SK-N-SH (cell line): ENCODE measurements around the gene MPDU1. TPM values are rescaled to one million over a fixed set of nuclear protein-coding genes. Genes with fewer than 3 reads are reported as not detected.

Experiments used
- CTCF ChIA-PET: fragments of 300-600, 350-600 bp; formaldehyde crosslinking; extraction: SDS; loops from one replicate; lab custom pipeline; 2021; lab: Yijun Ruan, JAX
- POLR2A ChIA-PET: fragments of 350-600 bp; sonication (Branson Sonifier 250); formaldehyde crosslinking; extraction: SDS; loops from one replicate; lab custom pipeline; 2020; ENCODE audit warnings: antibody characterized with exemption, inconsistent platforms; lab: Yijun Ruan, JAX
- DNase-seq: peaks from one replicate; pipeline ENCODE4 v3.0.0; 2012
- H2AFZ ChIP-seq: fragments of 200-600 bp; sonication (generic); 2 replicates; pipeline ENCODE4 v1.8.1; 2016; ENCODE audit warnings: antibody characterized with exemption, mild to moderate bottlenecking, low read depth
- H3F3A ChIP-seq: fragments of 200-600 bp; sonication (generic); replicated peaks from 2 replicates; pipeline ENCODE3; 2016; ENCODE audit warnings: antibody characterized with exemption, mild to moderate bottlenecking; ENCODE audit not compliant: insufficient read depth
- H3K27ac ChIP-seq, 2 experiments: fragments of 200-500 bp in 1 of 2; fragments of 200-600 bp in 1 of 2; sonication (Bioruptor generic) in 1 of 2; sonication (generic), shearing (Covaris generic) in 1 of 2; 2 replicates each; pipeline versions ENCODE4 v1.5.1 to v1.6.1; 2014 to 2016; ENCODE audit warnings: low read depth in 2 of 2, inconsistent platforms in 1 of 2, low read length in 1 of 2, mild to moderate bottlenecking in 1 of 2, mixed read lengths in 1 of 2
- H3K27me3 ChIP-seq: fragments of 200-600 bp; sonication (generic), shearing (Covaris generic); 2 replicates; pipeline ENCODE4 v1.6.1; 2016; ENCODE audit warnings: mixed run types; ENCODE audit not compliant: insufficient read depth
- H3K36me3 ChIP-seq, 2 experiments: fragments of 200-500 bp in 1 of 2; fragments of 200-600 bp in 1 of 2; sonication (Bioruptor generic) in 1 of 2; sonication (generic) in 1 of 2; replicated peaks in 1 of 2; 2 replicates each; pipeline versions ENCODE3 to v1.5.1; 2014 to 2016; ENCODE audit warnings: low read length in 1 of 2, mild to moderate bottlenecking in 1 of 2; ENCODE audit not compliant: insufficient read depth in 2 of 2, control insufficient read depth in 1 of 2
- H3K4me1 ChIP-seq, 2 experiments: fragments of 200-500 bp in 1 of 2; fragments of 200-600 bp in 1 of 2; sonication (Bioruptor generic) in 1 of 2; sonication (generic), shearing (Covaris generic) in 1 of 2; 2 replicates each; pipeline versions ENCODE4 v1.5.1 to v1.6.1; 2014 to 2016; ENCODE audit warnings: low read depth in 1 of 2, low read length in 1 of 2, mixed run types in 1 of 2; ENCODE audit not compliant: insufficient read depth in 2 of 2, control insufficient read depth in 1 of 2
- H3K4me2 ChIP-seq: fragments of 200-600 bp; sonication (generic), shearing (Covaris generic); 2 replicates; pipeline ENCODE4 v1.6.1; 2017; ENCODE audit warnings: mixed run types
- H3K4me3 ChIP-seq, 2 experiments: fragments of 200-500 bp in 1 of 2; fragments of 200-600 bp in 1 of 2; sonication (Bioruptor generic) in 1 of 2; sonication (generic), shearing (Covaris generic) in 1 of 2; 2 replicates each; pipeline versions ENCODE4 v1.5.1 to v1.8.1; 2014 to 2016; ENCODE audit warnings: low read depth in 2 of 2, inconsistent platforms in 1 of 2, low read length in 1 of 2, mild to moderate bottlenecking in 1 of 2, mixed read lengths in 1 of 2, moderate library complexity in 1 of 2
- H3K79me2 ChIP-seq: fragments of 200-600 bp; sonication (generic); 2 replicates; pipeline ENCODE4 v1.8.1; 2017; ENCODE audit warnings: mild to moderate bottlenecking; ENCODE audit not compliant: insufficient read depth
- H3K9ac ChIP-seq: fragments of 200-600 bp; sonication (generic); 2 replicates; pipeline ENCODE4 v1.6.1; 2017; ENCODE audit warnings: mixed run types
- H3K9me2 ChIP-seq: fragments of 200-600 bp; sonication (generic); 2 replicates; pipeline ENCODE4 v1.6.1; 2017; ENCODE audit warnings: mixed run types
- H3K9me3 ChIP-seq: fragments of 200-600 bp; sonication (generic); 2 replicates; pipeline ENCODE4 v1.6.1; 2017; ENCODE audit warnings: mixed run types, mild to moderate bottlenecking, moderate library complexity
- H4K20me1 ChIP-seq: fragments of 200-600 bp; sonication (generic); 2 replicates; pipeline ENCODE4 v1.6.1; 2017; ENCODE audit warnings: mild to moderate bottlenecking, mixed run types; ENCODE audit not compliant: insufficient read depth
- CHD2 ChIP-seq: fragments of 150-350 bp; IDR thresholded peaks from 2 replicates; pipeline ENCODE4 v1.6.1; 2018; ENCODE audit warnings: low read length; ENCODE audit not compliant: partially characterized antibody
- ELF1 ChIP-seq: IDR thresholded peaks from 2 replicates; pipeline ENCODE4 v1.4.0; 2012
- FOXJ3 ChIP-seq: sonication (generic); formaldehyde crosslinking; IDR thresholded peaks from 2 replicates; pipeline ENCODE4 v1.5.1; 2020; ENCODE audit warnings: mild to moderate bottlenecking, missing genetic modification reagents
- FOXM1 ChIP-seq: IDR thresholded peaks from 2 replicates; pipeline ENCODE4 v1.4.0; 2012; ENCODE audit warnings: low read depth, mild to moderate bottlenecking
- GATA2 ChIP-seq: sonication (generic); formaldehyde crosslinking; IDR thresholded peaks from 2 replicates; pipeline ENCODE4 v1.5.0; 2020; ENCODE audit warnings: mild to moderate bottlenecking, missing genetic modification reagents
- JUND ChIP-seq: IDR thresholded peaks from 2 replicates; pipeline ENCODE4 v1.4.0; 2012
- MXI1 ChIP-seq: IDR thresholded peaks from 2 replicates; pipeline ENCODE4 v1.6.1; 2012; ENCODE audit warnings: mild to moderate bottlenecking, low read depth, low read length, improper control_type of control experiment
- NFIC ChIP-seq: IDR thresholded peaks from 2 replicates; pipeline ENCODE4 v1.4.0; 2012; ENCODE audit warnings: borderline replicate concordance
- POLR2AphosphoS5 ChIP-seq: IDR thresholded peaks from 2 replicates; pipeline ENCODE4 v1.6.1; 2012; ENCODE audit warnings: low read depth, low read length
- RCOR1 ChIP-seq: fragments of 150-350 bp; IDR thresholded peaks from 2 replicates; pipeline ENCODE4 v1.6.1; 2017; ENCODE audit warnings: antibody characterized with exemption, low read length
- RFX5 ChIP-seq: IDR thresholded peaks from 2 replicates; pipeline ENCODE4 v1.6.1; 2012; ENCODE audit warnings: mild to moderate bottlenecking, improper control_type of control experiment, low read length
- RXRA ChIP-seq: IDR thresholded peaks from 2 replicates; pipeline ENCODE4 v1.4.0; 2012; ENCODE audit warnings: low read depth, mild to moderate bottlenecking, borderline replicate concordance
- SMC3 ChIP-seq: IDR thresholded peaks from 2 replicates; pipeline ENCODE4 v1.6.1; 2012; ENCODE audit warnings: low read depth, low read length, improper control_type of control experiment
- TAF1 ChIP-seq: IDR thresholded peaks from 2 replicates; pipeline ENCODE4 v1.6.1; 2012; ENCODE audit warnings: low read depth, mild to moderate bottlenecking, low read length, moderate library complexity, borderline replicate concordance
- YY1 ChIP-seq: IDR thresholded peaks from 2 replicates; pipeline ENCODE4 v1.4.0; 2012; ENCODE audit warnings: low read depth, mild to moderate bottlenecking
- WGBS: methylation state at CpG from one replicate; pipeline ENCODE4 v1.1.6; 2017; ENCODE audit warnings: low lambda C conversion rate; 5-methylcytosine and 5-hydroxymethylcytosine counted together
- polyA plus RNA-seq, 3 experiments: library from polyadenylated mRNA; depleted of rRNA; stranded (reverse); fragments of >200 nt; gene quantifications; 2 replicates each; pipeline ENCODE4 v1.2.3, GENCODE V29; 2012
- TF ChIP-seq, protein P1 (sequence below): IDR thresholded peaks from 2 replicates; pipeline ENCODE4 v1.6.1; 2012; ENCODE audit warnings: mild to moderate bottlenecking, low read depth, low read length, moderate library complexity
- TF ChIP-seq, protein P2 (sequence below): fragments of 200-600 bp; sonication (generic); IDR thresholded peaks from 2 replicates; pipeline ENCODE4 v1.6.1; 2017; ENCODE audit warnings: antibody characterized with exemption, mild to moderate bottlenecking, moderate library complexity
- TF ChIP-seq, protein P3 (sequence below): IDR thresholded peaks from 2 replicates; pipeline ENCODE4 v1.4.0; 2012; ENCODE audit warnings: low read depth, borderline replicate concordance
- TF ChIP-seq, protein P4 (sequence below): fragments of 150-350 bp; IDR thresholded peaks from 2 replicates; pipeline ENCODE4 v1.6.1; 2017; ENCODE audit warnings: antibody characterized with exemption, low read length, low read depth, borderline replicate concordance

MPDU1 gene
- polyA plus RNA-seq, 1 of the 3 experiments (the other 2 are of a cell fraction): 126 TPM

DNA sequence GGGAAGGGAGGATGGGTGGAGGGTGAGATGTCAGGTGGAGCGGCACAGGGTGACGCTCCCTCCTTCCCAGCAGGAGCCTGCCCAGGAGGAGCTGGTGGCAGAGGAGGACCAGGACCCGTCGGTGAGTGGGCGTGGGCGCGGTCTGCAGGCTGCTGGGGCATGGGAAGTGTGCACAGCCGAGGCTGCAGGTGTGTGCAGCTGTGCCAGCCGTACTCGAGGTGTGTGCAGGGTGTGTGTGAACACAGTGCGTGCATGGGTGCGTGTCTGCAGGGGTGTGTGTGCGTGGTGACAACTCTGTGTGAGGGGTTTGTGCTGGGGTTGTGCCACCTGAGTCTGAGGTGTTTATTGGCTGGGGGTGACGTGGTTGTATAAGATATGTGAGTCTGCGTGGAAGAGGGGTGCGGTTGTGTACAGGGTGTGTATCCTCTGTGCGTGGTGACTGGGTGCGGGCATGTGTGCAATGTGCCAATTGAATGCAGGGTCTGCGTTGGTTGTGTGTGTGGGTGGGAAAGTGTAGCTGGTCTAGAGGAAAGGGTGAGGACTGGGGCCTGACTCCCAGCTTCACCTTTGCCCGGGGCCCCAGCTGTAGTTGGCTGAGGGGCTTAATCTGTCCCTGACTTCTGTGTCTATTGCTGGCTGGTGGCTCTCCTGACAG, 34.1 kb upstream of the MPDU1 start:
- no peaks in the 10 kb centered on the region for H3K79me2 ChIP-seq
- peaks cover 0 to 8% of the 10 kb centered on the region in 2 experiments; a peak in 1 of 4 replicates for H3K4me1 ChIP-seq
- ChIA-PET CTCF (interaction anchor here (2.5 to 7.8 kb wide), 3 partner anchors 9 to 35 kb away, joined by 11 to 55 read pairs (median 26); partner anchors contain the start of genes SENP3 and TNFSF13), POLR2A (interaction anchor here (1.1 to 1.6 kb wide), 2 partner anchors 11 to 286 kb away, joined by 3 to 7 read pairs; partner anchors contain the start of gene SENP3)
- no peak for DNase-seq
- no peak for TF ChIP-seq RFX5
- no peaks in the 10 kb centered on the region for H4K20me1 ChIP-seq
- peak overlapping the region; percentile 89 for H2AFZ ChIP-seq
- H3K9ac ChIP-seq: peak overlapping the region; percentile 83
- 83% methylated on average over 19 of the region's 20 CpGs for WGBS
- peak overlapping the region; percentile 87 for H3K4me2 ChIP-seq
- H3F3A ChIP-seq: no peaks in the 10 kb centered on the region
- peaks cover 0 to 4% of the 10 kb centered on the region in 2 experiments for H3K36me3 ChIP-seq
- H3K27me3 ChIP-seq: no peaks in the 10 kb centered on the region
- no peaks in the 10 kb centered on the region for H3K9me3 ChIP-seq
- peak overlapping the region in 1 of 2 experiments; percentile 13; a peak in 1 of 4 replicates for H3K27ac ChIP-seq
- peak overlapping the region; percentile 57 to 76 for H3K4me3 ChIP-seq
- no peaks in the 10 kb centered on the region for H3K9me2 ChIP-seq

DNA sequence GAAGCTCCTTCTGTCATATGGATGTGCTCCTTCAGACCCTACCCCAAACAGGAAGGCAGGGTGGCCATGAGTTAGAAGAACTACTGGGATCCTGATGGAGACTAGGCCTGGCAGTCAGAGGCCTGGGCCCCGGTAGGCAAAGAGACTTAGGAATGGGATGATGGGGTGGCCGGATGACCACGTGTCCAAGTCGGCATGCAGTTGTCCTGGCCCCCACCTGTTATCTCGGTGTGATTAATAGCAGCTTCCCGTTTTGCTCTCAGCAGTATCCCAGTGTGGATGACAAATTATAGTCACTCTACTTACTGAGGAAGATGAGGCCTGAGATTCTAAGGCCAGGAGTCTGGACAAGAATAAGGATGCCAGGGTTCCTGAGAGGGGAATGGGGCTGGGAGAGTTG, 33.3 kb upstream of the MPDU1 start:
- no peaks in the 10 kb centered on the region for H3K9me2 ChIP-seq
- no peak for TF ChIP-seq RFX5
- no peak for TF ChIP-seq RCOR1
- no peak for TF ChIP-seq YY1
- TF ChIP-seq JUND: no peak
- TF ChIP-seq FOXJ3: no peak
- no peak for TF ChIP-seq NFIC
- TF ChIP-seq, protein P1, sequence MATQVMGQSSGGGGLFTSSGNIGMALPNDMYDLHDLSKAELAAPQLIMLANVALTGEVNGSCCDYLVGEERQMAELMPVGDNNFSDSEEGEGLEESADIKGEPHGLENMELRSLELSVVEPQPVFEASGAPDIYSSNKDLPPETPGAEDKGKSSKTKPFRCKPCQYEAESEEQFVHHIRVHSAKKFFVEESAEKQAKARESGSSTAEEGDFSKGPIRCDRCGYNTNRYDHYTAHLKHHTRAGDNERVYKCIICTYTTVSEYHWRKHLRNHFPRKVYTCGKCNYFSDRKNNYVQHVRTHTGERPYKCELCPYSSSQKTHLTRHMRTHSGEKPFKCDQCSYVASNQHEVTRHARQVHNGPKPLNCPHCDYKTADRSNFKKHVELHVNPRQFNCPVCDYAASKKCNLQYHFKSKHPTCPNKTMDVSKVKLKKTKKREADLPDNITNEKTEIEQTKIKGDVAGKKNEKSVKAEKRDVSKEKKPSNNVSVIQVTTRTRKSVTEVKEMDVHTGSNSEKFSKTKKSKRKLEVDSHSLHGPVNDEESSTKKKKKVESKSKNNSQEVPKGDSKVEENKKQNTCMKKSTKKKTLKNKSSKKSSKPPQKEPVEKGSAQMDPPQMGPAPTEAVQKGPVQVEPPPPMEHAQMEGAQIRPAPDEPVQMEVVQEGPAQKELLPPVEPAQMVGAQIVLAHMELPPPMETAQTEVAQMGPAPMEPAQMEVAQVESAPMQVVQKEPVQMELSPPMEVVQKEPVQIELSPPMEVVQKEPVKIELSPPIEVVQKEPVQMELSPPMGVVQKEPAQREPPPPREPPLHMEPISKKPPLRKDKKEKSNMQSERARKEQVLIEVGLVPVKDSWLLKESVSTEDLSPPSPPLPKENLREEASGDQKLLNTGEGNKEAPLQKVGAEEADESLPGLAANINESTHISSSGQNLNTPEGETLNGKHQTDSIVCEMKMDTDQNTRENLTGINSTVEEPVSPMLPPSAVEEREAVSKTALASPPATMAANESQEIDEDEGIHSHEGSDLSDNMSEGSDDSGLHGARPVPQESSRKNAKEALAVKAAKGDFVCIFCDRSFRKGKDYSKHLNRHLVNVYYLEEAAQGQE: no peak
- no peak for TF ChIP-seq ELF1
- TF ChIP-seq, protein P2, sequence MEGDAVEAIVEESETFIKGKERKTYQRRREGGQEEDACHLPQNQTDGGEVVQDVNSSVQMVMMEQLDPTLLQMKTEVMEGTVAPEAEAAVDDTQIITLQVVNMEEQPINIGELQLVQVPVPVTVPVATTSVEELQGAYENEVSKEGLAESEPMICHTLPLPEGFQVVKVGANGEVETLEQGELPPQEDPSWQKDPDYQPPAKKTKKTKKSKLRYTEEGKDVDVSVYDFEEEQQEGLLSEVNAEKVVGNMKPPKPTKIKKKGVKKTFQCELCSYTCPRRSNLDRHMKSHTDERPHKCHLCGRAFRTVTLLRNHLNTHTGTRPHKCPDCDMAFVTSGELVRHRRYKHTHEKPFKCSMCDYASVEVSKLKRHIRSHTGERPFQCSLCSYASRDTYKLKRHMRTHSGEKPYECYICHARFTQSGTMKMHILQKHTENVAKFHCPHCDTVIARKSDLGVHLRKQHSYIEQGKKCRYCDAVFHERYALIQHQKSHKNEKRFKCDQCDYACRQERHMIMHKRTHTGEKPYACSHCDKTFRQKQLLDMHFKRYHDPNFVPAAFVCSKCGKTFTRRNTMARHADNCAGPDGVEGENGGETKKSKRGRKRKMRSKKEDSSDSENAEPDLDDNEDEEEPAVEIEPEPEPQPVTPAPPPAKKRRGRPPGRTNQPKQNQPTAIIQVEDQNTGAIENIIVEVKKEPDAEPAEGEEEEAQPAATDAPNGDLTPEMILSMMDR: no peak
- TF ChIP-seq CHD2: no peak
- no peak for TF ChIP-seq MXI1
- no peak for TF ChIP-seq GATA2 (CRISPR knock-in tag)
- TF ChIP-seq POLR2AphosphoS5: no peak
- TF ChIP-seq, protein P3, sequence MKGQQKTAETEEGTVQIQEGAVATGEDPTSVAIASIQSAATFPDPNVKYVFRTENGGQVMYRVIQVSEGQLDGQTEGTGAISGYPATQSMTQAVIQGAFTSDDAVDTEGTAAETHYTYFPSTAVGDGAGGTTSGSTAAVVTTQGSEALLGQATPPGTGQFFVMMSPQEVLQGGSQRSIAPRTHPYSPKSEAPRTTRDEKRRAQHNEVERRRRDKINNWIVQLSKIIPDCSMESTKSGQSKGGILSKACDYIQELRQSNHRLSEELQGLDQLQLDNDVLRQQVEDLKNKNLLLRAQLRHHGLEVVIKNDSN: no peak
- no peak for TF ChIP-seq TAF1
- TF ChIP-seq FOXM1: no peak
- TF ChIP-seq, protein P4, sequence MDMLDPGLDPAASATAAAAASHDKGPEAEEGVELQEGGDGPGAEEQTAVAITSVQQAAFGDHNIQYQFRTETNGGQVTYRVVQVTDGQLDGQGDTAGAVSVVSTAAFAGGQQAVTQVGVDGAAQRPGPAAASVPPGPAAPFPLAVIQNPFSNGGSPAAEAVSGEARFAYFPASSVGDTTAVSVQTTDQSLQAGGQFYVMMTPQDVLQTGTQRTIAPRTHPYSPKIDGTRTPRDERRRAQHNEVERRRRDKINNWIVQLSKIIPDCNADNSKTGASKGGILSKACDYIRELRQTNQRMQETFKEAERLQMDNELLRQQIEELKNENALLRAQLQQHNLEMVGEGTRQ: no peak
- TF ChIP-seq SMC3: no peak
- no peak for TF ChIP-seq RXRA
- DNase-seq: no peak
- no peaks in the 10 kb centered on the region for H3F3A ChIP-seq
- POLR2A ChIA-PET: interaction anchor here (1.6 kb wide), 1 partner anchor 10 kb away, joined by 7 read pairs; the partner anchor contains the start of gene SENP3
- H3K9ac ChIP-seq: no peak overlapping the region
- WGBS: 84% methylated on average over 6 of the region's 6 CpGs
- peaks cover 0 to 8% of the 10 kb centered on the region in 2 experiments; a peak in 1 of 4 replicates for H3K4me1 ChIP-seq
- CTCF ChIA-PET: interaction anchor here (3.0 to 7.8 kb wide), 2 partner anchors 11 to 36 kb away, joined by 26 to 55 read pairs; partner anchors contain the start of gene SENP3
- no peak overlapping the region for H3K4me2 ChIP-seq
- H3K36me3 ChIP-seq: peaks cover 0 to 4% of the 10 kb centered on the region in 2 experiments
- no peak overlapping the region for H3K4me3 ChIP-seq
- H3K27me3 ChIP-seq: no peaks in the 10 kb centered on the region
- H4K20me1 ChIP-seq: no peaks in the 10 kb centered on the region
- no peaks in the 10 kb centered on the region for H3K79me2 ChIP-seq
- H3K27ac ChIP-seq: no peak overlapping the region
- H2AFZ ChIP-seq: no peak overlapping the region
- H3K9me3 ChIP-seq: no peaks in the 10 kb centered on the region
